HL-60 (cell line): Measurements from ENCODE around the gene SAMD9L.

Experiments
- GABPA ChIP-seq: IDR thresholded peaks from 2 replicates; pipeline ENCODE4 v1.6.1; 2012; ENCODE audit warnings: low read depth
- POLR2AphosphoS5 ChIP-seq: IDR thresholded peaks from 2 replicates; pipeline ENCODE4 v1.6.1; 2012; ENCODE audit warnings: low read depth
- SPI1 ChIP-seq: IDR thresholded peaks from 2 replicates; pipeline ENCODE4 v1.6.1; 2012; ENCODE audit warnings: low read depth, mild to moderate bottlenecking, borderline replicate concordance
- TF ChIP-seq, protein P1 (sequence below): IDR thresholded peaks from one replicate; pipeline ENCODE4 v1.5.1; 2011; ENCODE audit warnings: low read length, control low read depth, inconsistent platforms; ENCODE audit not compliant: insufficient read depth
- TF ChIP-seq, protein P2 (sequence below): IDR thresholded peaks from 2 replicates; pipeline ENCODE4 v1.6.1; 2012; ENCODE audit warnings: low read depth; ENCODE audit not compliant: insufficient replicate concordance

DNA sequence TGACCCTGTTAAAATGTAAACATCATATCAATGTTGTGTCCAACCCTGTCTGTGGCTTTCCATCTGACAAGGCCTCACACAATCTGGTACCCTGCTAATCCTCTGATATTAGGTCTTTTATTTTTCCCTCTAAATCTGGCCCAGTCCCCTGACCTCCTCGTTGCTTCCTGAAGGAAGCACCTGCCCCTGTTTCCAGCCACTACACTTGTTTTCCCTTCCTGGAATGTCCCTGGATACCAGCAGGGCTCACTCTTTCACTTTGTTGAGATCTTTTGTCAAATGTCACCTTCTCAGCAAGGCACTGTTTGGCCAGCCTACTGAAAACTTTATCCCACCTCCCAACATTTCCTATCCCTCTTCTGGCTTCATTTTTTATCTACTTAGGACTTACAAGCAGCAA lies 2.1 kb downstream of the SAMD9L start:
- TF ChIP-seq, protein P1, sequence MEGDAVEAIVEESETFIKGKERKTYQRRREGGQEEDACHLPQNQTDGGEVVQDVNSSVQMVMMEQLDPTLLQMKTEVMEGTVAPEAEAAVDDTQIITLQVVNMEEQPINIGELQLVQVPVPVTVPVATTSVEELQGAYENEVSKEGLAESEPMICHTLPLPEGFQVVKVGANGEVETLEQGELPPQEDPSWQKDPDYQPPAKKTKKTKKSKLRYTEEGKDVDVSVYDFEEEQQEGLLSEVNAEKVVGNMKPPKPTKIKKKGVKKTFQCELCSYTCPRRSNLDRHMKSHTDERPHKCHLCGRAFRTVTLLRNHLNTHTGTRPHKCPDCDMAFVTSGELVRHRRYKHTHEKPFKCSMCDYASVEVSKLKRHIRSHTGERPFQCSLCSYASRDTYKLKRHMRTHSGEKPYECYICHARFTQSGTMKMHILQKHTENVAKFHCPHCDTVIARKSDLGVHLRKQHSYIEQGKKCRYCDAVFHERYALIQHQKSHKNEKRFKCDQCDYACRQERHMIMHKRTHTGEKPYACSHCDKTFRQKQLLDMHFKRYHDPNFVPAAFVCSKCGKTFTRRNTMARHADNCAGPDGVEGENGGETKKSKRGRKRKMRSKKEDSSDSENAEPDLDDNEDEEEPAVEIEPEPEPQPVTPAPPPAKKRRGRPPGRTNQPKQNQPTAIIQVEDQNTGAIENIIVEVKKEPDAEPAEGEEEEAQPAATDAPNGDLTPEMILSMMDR, result no peak
- TF ChIP-seq, protein P2, sequence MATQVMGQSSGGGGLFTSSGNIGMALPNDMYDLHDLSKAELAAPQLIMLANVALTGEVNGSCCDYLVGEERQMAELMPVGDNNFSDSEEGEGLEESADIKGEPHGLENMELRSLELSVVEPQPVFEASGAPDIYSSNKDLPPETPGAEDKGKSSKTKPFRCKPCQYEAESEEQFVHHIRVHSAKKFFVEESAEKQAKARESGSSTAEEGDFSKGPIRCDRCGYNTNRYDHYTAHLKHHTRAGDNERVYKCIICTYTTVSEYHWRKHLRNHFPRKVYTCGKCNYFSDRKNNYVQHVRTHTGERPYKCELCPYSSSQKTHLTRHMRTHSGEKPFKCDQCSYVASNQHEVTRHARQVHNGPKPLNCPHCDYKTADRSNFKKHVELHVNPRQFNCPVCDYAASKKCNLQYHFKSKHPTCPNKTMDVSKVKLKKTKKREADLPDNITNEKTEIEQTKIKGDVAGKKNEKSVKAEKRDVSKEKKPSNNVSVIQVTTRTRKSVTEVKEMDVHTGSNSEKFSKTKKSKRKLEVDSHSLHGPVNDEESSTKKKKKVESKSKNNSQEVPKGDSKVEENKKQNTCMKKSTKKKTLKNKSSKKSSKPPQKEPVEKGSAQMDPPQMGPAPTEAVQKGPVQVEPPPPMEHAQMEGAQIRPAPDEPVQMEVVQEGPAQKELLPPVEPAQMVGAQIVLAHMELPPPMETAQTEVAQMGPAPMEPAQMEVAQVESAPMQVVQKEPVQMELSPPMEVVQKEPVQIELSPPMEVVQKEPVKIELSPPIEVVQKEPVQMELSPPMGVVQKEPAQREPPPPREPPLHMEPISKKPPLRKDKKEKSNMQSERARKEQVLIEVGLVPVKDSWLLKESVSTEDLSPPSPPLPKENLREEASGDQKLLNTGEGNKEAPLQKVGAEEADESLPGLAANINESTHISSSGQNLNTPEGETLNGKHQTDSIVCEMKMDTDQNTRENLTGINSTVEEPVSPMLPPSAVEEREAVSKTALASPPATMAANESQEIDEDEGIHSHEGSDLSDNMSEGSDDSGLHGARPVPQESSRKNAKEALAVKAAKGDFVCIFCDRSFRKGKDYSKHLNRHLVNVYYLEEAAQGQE, result no peak
- no peak for TF ChIP-seq POLR2AphosphoS5
- no peak for TF ChIP-seq SPI1
- no peak for TF ChIP-seq GABPA
